ENCODE measurements around the gene ACTR3C. TPM values are rescaled to one million over a fixed set of nuclear protein-coding genes. Genes with fewer than 3 reads are reported as not detected.
"Not testable (repeated sequence)": the region's sequence is repeated elsewhere in the genome, so short reads cannot be mapped to it uniquely, and the experiment has no call there.

The ACTR3C gene
- total RNA-seq, 1 experiment from 2014 or later = 4.5 TPM

- CTCF ChIA-PET = no interaction called here
- intact Hi-C loops (cut with micrococcal nuclease; ENCODE audit: unreplicated experiment) = no loop called here
Observed at GRCh38 chr7:150307904-150308303, 15.4 kb downstream of the ACTR3C start.

GRCh38 chr7:150307129-150307528 is 16.2 kb downstream of the ACTR3C start:
- intact Hi-C loops (cut with micrococcal nuclease; ENCODE audit: unreplicated experiment) = no loop called here
- TF ChIP-seq EZH2 (IDR thresholded peaks at IDR 0.05; ENCODE audit: borderline replicate concordance, low read depth, low read length, poor library complexity, severe bottlenecking) = no peak
- no peak for TF ChIP-seq CTCF (conservative IDR thresholded peaks at IDR 0.05; ENCODE audit: low read depth, low read length)
- H3K4me3 ChIP-seq (ENCODE audit: low read depth, low read length, poor library complexity, severe bottlenecking) = no peak overlapping the region
- ChIA-PET POLR2A (ENCODE audit: low non-redundant PET) (no interaction called here), CTCF (no interaction called here)
- H3K4me1 ChIP-seq (ENCODE audit: insufficient read depth, low read length, poor library complexity, severe bottlenecking) = peaks cover 4% of the 10 kb centered on the region
- H3K27me3 ChIP-seq (replicated peaks; ENCODE audit: insufficient read depth, low read depth, low read length, poor library complexity) = no peaks in the 10 kb centered on the region
- no peaks in the 10 kb centered on the region for H3K36me3 ChIP-seq (ENCODE audit: insufficient read depth, low read length, poor library complexity, severe bottlenecking)
- DNase-seq (ENCODE audit: low spot score) = no peak
- H3K9me3 ChIP-seq (ENCODE audit: low read depth, low read length, poor library complexity, severe bottlenecking) = no peaks in the 10 kb centered on the region
- no peak overlapping the region for H3K27ac ChIP-seq (ENCODE audit: low read depth, low read length, poor library complexity, severe bottlenecking)
- BruUV-seq (replicated peaks) = no TSS peak

More at GRCh38 chr7:150307904-150308303, 15.4 kb downstream of the ACTR3C start:
- BruUV-seq (replicated peaks) = no TSS peak
- Histone ChIP-seq H3K4me1 (ENCODE audit: insufficient read depth, low read length, poor library complexity, severe bottlenecking) (peaks cover 4% of the 10 kb centered on the region), H3K36me3 (ENCODE audit: insufficient read depth, low read length, poor library complexity, severe bottlenecking) (no peaks in the 10 kb centered on the region), H3K4me3 (ENCODE audit: low read depth, low read length, poor library complexity, severe bottlenecking) (no peak overlapping the region), H3K9me3 (ENCODE audit: low read depth, low read length, poor library complexity, severe bottlenecking) (no peaks in the 10 kb centered on the region), H3K27ac (ENCODE audit: low read depth, low read length, poor library complexity, severe bottlenecking) (no peak overlapping the region), H3K27me3 (replicated peaks; ENCODE audit: insufficient read depth, low read depth, low read length, poor library complexity) (no peaks in the 10 kb centered on the region)
- DNase-seq (ENCODE audit: low spot score) = no peak
- POLR2A ChIA-PET (ENCODE audit: low non-redundant PET) = no interaction called here
- no peak for TF ChIP-seq EZH2 (IDR thresholded peaks at IDR 0.05; ENCODE audit: borderline replicate concordance, low read depth, low read length, poor library complexity, severe bottlenecking)
- TF ChIP-seq CTCF (conservative IDR thresholded peaks at IDR 0.05; ENCODE audit: low read depth, low read length) = no peak

- BruUV-seq (replicated peaks); H3K27ac ChIP-seq (ENCODE audit: low read depth, low read length, poor library complexity, severe bottlenecking); intact Hi-C loops (cut with micrococcal nuclease; ENCODE audit: unreplicated experiment); DNase-seq (ENCODE audit: low spot score); CTCF ChIA-PET; H3K27me3 ChIP-seq (replicated peaks; ENCODE audit: insufficient read depth, low read depth, low read length, poor library complexity); POLR2A ChIA-PET (ENCODE audit: low non-redundant PET); H3K36me3 ChIP-seq (ENCODE audit: insufficient read depth, low read length, poor library complexity, severe bottlenecking); H3K9me3 ChIP-seq (ENCODE audit: low read depth, low read length, poor library complexity, severe bottlenecking); H3K4me1 ChIP-seq (ENCODE audit: insufficient read depth, low read length, poor library complexity, severe bottlenecking); H3K4me3 ChIP-seq (ENCODE audit: low read depth, low read length, poor library complexity, severe bottlenecking): not testable (repeated sequence)
Observed at GRCh38 chr7:150306377-150306776, 17.0 kb downstream of the ACTR3C start.

- H3K4me1 ChIP-seq (ENCODE audit: insufficient read depth, low read length, poor library complexity, severe bottlenecking); DNase-seq (ENCODE audit: low spot score); intact Hi-C loops (cut with micrococcal nuclease; ENCODE audit: unreplicated experiment); BruUV-seq (replicated peaks); H3K27ac ChIP-seq (ENCODE audit: low read depth, low read length, poor library complexity, severe bottlenecking); H3K4me3 ChIP-seq (ENCODE audit: low read depth, low read length, poor library complexity, severe bottlenecking); H3K36me3 ChIP-seq (ENCODE audit: insufficient read depth, low read length, poor library complexity, severe bottlenecking); H3K9me3 ChIP-seq (ENCODE audit: low read depth, low read length, poor library complexity, severe bottlenecking); POLR2A ChIA-PET (ENCODE audit: low non-redundant PET); CTCF ChIA-PET; H3K27me3 ChIP-seq (replicated peaks; ENCODE audit: insufficient read depth, low read depth, low read length, poor library complexity): not testable (repeated sequence)
Observed at GRCh38 chr7:150305903-150306284, 17.5 kb downstream of the ACTR3C start.

- H3K27me3 ChIP-seq (replicated peaks; ENCODE audit: insufficient read depth, low read depth, low read length, poor library complexity); H3K27ac ChIP-seq (ENCODE audit: low read depth, low read length, poor library complexity, severe bottlenecking); H3K4me1 ChIP-seq (ENCODE audit: insufficient read depth, low read length, poor library complexity, severe bottlenecking); CTCF ChIA-PET; H3K9me3 ChIP-seq (ENCODE audit: low read depth, low read length, poor library complexity, severe bottlenecking); DNase-seq (ENCODE audit: low spot score); intact Hi-C loops (cut with micrococcal nuclease; ENCODE audit: unreplicated experiment); POLR2A ChIA-PET (ENCODE audit: low non-redundant PET); H3K4me3 ChIP-seq (ENCODE audit: low read depth, low read length, poor library complexity, severe bottlenecking); BruUV-seq (replicated peaks); H3K36me3 ChIP-seq (ENCODE audit: insufficient read depth, low read length, poor library complexity, severe bottlenecking): not testable (repeated sequence)
Observed at GRCh38 chr7:150305259-150305902, 18.0 kb downstream of the ACTR3C start.

GRCh38 chr7:150304499-150305258 is 18.7 kb downstream of the ACTR3C start:
- H3K9me3 ChIP-seq (ENCODE audit: low read depth, low read length, poor library complexity, severe bottlenecking); intact Hi-C loops (cut with micrococcal nuclease; ENCODE audit: unreplicated experiment); H3K27ac ChIP-seq (ENCODE audit: low read depth, low read length, poor library complexity, severe bottlenecking); H3K27me3 ChIP-seq (replicated peaks; ENCODE audit: insufficient read depth, low read depth, low read length, poor library complexity); H3K4me1 ChIP-seq (ENCODE audit: insufficient read depth, low read length, poor library complexity, severe bottlenecking); BruUV-seq (replicated peaks); POLR2A ChIA-PET (ENCODE audit: low non-redundant PET); H3K36me3 ChIP-seq (ENCODE audit: insufficient read depth, low read length, poor library complexity, severe bottlenecking); DNase-seq (ENCODE audit: low spot score); CTCF ChIA-PET; H3K4me3 ChIP-seq (ENCODE audit: low read depth, low read length, poor library complexity, severe bottlenecking): not testable (repeated sequence)
